Stomach (tissue), 4 donors: ENCODE data around the gene RPN1.

Source experiments
- EP300 ChIP-seq: sonication (generic); formaldehyde crosslinking; IDR thresholded peaks from one replicate; pipeline ENCODE4 v1.6.1; 2017; ENCODE audit warnings: antibody characterized with exemption
- POLR2A ChIP-seq, 4 donors: fragments of 450-650 bp; IDR thresholded peaks; one replicate each; pipeline ENCODE4 v1.6.1; 2016; ENCODE audit warnings: antibody characterized with exemption in 4 of 4, control low read depth in 2 of 4, mild to moderate bottlenecking in 1 of 4, moderate library complexity in 1 of 4
- POLR2AphosphoS5 ChIP-seq, 3 donors: sonication (generic); formaldehyde crosslinking; IDR thresholded peaks; one replicate each; pipeline ENCODE4 v1.6.1; 2016; ENCODE audit warnings: antibody characterized with exemption in 3 of 3
- TF ChIP-seq, protein P1 (sequence below), 7 experiments: fragments of 450-650 bp in 4 of 7; fragments of 200-600 bp in 3 of 7; sonication (generic) in 3 of 7; IDR thresholded peaks; one replicate each; pipeline ENCODE4 v1.5.1; 2016 to 2019; ENCODE audit warnings: antibody characterized with exemption in 7 of 7, control low read depth in 2 of 7, mild to moderate bottlenecking in 1 of 7

DNA sequence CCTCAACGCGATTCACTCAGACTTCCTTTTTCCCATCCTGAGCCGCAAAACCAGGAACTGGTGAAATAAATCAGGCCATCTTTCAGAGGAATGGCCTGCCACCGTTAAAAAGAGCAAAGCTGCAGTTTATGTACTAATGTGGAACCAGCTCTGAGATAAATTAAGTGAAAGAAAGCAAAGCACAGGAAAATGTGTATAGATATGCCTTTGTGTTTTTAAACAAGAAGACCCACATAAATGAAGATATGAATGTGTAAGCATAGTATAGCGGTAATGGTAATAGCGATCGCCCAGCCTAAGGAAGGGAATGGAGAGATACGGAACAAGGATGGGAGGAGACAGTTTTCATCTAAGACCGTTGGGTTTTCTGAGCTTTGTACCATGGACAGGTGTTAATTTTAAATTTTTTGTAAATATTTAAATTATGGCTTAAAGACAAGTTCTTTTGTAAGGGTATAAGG lies 30.8 kb upstream of the RPN1 start:
- TF ChIP-seq POLR2A (IDR thresholded peaks at IDR 0.05) (no peak), EP300 (no peak), POLR2AphosphoS5 (IDR thresholded peaks at IDR 0.05) (no peak)
- TF ChIP-seq, protein P1, sequence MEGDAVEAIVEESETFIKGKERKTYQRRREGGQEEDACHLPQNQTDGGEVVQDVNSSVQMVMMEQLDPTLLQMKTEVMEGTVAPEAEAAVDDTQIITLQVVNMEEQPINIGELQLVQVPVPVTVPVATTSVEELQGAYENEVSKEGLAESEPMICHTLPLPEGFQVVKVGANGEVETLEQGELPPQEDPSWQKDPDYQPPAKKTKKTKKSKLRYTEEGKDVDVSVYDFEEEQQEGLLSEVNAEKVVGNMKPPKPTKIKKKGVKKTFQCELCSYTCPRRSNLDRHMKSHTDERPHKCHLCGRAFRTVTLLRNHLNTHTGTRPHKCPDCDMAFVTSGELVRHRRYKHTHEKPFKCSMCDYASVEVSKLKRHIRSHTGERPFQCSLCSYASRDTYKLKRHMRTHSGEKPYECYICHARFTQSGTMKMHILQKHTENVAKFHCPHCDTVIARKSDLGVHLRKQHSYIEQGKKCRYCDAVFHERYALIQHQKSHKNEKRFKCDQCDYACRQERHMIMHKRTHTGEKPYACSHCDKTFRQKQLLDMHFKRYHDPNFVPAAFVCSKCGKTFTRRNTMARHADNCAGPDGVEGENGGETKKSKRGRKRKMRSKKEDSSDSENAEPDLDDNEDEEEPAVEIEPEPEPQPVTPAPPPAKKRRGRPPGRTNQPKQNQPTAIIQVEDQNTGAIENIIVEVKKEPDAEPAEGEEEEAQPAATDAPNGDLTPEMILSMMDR (IDR thresholded peaks at IDR 0.05): no peak
